Left ventricle myocardium superior (tissue), 1 donor: ENCODE results near the gene AGAP6. TPM values are rescaled to one million over a fixed set of nuclear protein-coding genes. Genes with fewer than 3 reads are reported as not detected.
"Not testable (repeated sequence)": the region's sequence is repeated elsewhere in the genome, so short reads cannot be mapped to it uniquely, and the experiment has no call there.

ENCODE experiments used
- ATAC-seq: fragments of 200-7000 bp; cut with Tn5 transposase; one replicate; pipeline ENCODE4 v1.9.1; 2020; ENCODE audit warnings: mild to moderate bottlenecking, moderate library complexity
- DNase-seq: peaks from one replicate; pipeline ENCODE4 v3.0.0-alpha.2; 2020
- intact Hi-C: fragments of 100-400 bp; cut with micrococcal nuclease; formaldehyde crosslinking; loops from one replicate; pipeline ENCODE4 v1.11.0; 2022
- long read RNA-seq: library from polyadenylated mRNA; unstranded; transcript quantifications from one replicate; pipeline ENCODE4 v2.0.0, GENCODE V29; 2021
- total RNA-seq: library from RNA; stranded (reverse); fragmentation: NEBNext Ultra II Directional; extraction: Animal tissue kit (Norgen Biotek cat#: 25700); gene quantifications from one replicate; pipeline ENCODE4 v1.2.1, GENCODE V29; 2021
- donor health status: DM: no; HTN: yes; CAD: no; lungs with severe emphysema.

AGAP6 gene
- 4.5 TPM for total RNA-seq
- long read RNA-seq, partial matches to known transcripts: 3 of 4 reads
- long read RNA-seq, other reads (novel, unspliced or antisense): 1 of 4 reads

GRCh38 chr10:49988376-49988775 is at the start of gene AGAP6:
AGAP6 (plus strand) TSS chr10:49988406; CDS start chr10:49988716, 310 bp downstream.
- ATAC-seq, intact Hi-C loops, DNase-seq: not testable (repeated sequence)

DNA sequence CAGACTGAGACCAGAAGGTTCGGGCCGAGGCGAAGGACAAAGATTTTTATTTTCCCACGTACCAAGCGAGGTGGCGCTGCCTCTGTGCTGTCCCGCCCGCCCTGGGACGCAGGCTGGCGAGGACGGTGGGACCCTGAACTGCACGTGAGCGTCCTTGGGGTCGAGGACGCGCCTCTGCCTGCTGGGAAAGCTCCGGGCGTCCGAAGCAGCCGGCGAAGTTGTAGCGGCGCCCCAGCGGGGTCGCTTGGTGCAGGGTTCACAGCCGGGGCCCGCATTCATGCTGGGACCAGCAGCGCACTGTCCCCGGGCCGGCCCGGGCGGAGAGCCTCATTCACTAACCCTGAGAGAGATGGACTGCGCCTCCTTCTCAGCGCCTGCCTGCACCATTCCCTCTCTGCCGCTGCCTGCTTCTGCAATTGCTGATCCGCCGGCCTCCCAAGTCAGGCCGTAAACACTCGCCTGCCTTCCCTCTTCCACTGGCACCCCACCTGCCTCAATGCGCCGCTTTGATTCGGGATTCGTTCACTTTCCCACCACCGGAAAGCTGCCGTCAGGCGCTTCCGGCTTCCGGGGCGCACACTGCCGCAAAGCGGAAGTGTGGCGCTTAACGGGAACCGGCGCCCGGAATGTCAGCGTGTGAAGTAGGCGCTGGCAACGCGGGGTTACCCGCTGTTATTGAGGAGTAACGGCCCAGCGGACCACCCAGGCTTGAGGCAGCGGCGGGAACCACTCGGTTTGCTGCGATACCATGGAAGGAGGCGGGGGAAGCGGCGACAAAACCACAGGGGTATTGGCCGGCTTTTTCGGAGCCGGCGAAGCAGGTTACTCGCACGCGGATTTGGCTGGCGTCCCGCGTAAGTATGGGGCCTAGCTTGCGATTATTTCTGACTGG is 46.5 kb upstream of the AGAP6 start, which contains the start of the genes PARG and TIMM23B:
Gene PARG (minus strand): TSS at position 581 of the 892 bp plus-strand sequence. CDS start 302 bp downstream, at position 279.
Gene TIMM23B (plus strand): TSS at position 607 of the 892 bp plus-strand sequence. CDS start 142 bp downstream, at position 749.
- intact Hi-C loops: not testable (repeated sequence)
- DNase-seq (peak; percentile 88), ATAC-seq (peak; percentile 97)

DNA sequence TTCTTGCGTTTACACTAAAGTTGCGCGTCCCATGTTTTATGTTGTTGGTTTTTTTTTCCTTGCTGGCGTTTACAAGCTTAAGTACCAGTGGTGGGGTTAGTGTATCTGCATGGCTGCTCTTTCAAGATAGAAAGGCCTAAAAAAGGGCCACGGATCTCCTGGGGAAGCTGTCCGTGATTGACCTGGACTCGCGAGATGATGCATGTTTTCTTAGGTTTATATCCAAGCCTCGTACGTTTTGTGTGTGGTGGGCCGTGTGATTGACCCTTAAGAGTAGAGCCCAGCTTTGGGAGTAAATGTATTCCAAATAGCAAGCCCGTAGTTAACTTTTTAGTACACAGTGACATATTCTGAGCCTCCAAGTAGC is 45.9 kb upstream of the AGAP6 start:
- DNase-seq, ATAC-seq, intact Hi-C loops: not testable (repeated sequence)

GRCh38 chr10:49943607-49944006 is 44.6 kb upstream of the AGAP6 start:
- intact Hi-C loops, DNase-seq, ATAC-seq: not testable (repeated sequence)

GRCh38 chr10:49948142-49948541 is 40.1 kb upstream of the AGAP6 start:
- DNase-seq, intact Hi-C loops: not testable (repeated sequence)
- peak; percentile 73 for ATAC-seq

- intact Hi-C loops, DNase-seq, ATAC-seq: not testable (repeated sequence)
These were observed 39.5 kb upstream of the AGAP6 start for GRCh38 chr10:49948737-49949136.

GRCh38 chr10:49952006-49952405 is 36.2 kb upstream of the AGAP6 start:
- DNase-seq, ATAC-seq, intact Hi-C loops: not testable (repeated sequence)

DNA sequence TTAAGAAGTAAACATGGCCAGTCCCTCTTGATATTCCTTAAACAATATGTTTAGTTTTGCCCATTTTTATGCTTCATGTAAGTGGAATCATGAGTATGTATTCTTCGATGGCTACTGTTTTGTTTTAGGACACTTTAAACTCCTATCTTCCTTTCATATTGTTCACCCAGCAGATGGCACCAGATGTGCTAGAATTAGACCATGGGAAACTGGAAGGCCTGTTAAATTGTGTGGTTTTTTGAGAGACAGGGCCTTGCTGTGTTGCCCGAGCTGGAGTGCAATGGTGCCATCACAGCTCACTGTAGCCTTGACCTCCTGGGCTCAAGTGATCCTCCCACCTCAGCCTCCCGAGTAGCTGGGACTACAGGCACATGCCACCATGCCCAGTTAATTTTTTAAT is 35.1 kb upstream of the AGAP6 start:
- DNase-seq, intact Hi-C loops, ATAC-seq: not testable (repeated sequence)

DNA sequence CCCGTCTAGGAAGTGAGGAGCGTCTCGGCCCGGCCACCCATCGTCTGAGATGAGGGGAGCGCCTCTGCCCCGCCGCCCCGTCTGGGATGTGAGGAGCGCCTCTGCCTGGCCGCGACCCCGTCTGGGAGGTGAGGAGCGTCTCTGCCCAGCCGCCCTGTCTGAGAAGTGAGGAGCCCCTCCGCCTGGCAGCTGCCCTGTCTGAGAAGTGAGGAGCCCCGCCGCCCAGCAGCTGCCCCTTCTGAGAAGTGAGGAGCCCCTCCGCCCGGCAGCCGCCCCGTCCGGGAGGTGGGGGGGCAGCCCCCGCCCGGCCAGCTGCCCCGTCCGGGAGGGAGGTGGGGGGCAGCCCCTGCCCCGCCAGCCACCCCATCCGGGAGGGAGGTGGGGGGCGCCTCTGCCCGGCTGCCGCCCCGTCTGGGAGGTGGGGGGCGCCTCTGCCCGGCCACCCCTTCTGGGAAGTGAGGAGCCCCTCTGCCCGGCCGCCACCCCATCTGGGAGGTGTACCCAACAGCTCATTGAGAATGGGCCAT is 17.8 kb upstream of the AGAP6 start:
- intact Hi-C loops, ATAC-seq, DNase-seq: not testable (repeated sequence)

GRCh38 chr10:49971466-49971865 is 16.7 kb upstream of the AGAP6 start:
- ATAC-seq, intact Hi-C loops, DNase-seq: not testable (repeated sequence)

DNA sequence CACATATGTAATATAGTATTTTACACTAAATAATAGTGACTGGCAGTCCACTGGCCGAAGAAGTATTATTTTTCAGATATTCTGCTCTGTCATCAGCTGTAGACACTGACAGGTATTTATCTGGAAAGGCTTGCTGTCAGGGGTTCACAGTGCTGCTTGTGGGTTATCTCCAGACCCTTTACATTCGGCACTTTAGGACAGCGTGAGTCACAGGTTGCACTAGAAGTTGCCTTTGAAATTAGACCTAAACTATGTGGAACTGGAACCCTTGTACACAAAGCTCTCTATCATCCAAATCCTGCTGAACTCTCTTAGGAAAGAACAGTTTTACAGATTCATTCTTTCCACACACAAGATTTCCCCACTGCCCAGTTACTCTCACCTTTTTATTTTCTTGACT is 16.1 kb upstream of the AGAP6 start:
- intact Hi-C loops, DNase-seq: not testable (repeated sequence)
- peak; percentile 54 for ATAC-seq

GRCh38 chr10:49977756-49978155 is 10.4 kb upstream of the AGAP6 start:
- DNase-seq, intact Hi-C loops, ATAC-seq: not testable (repeated sequence)

DNA sequence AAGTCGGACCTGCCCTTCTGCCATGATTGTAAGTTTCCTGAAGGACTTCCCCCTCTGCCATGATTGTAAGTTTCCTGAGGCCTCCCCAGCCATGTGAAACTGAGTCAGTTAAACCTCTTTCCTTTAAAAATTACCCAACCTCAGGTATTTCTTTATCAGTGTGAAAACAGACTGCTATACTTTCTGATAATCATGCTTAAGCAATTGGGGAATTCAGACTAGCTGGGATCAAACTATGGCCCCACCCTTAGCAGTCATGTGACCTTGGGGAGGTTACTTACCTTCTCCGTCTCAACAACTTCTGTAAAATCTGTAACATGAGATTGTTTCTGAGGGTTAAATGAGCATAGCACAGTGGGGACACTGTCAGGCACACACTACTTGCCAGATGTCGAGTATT is 999 bp upstream of the AGAP6 start:
- ATAC-seq, intact Hi-C loops: not testable (repeated sequence)

GRCh38 chr10:49995321-49995720 is 7.1 kb downstream of the AGAP6 start:
- DNase-seq, intact Hi-C loops, ATAC-seq: not testable (repeated sequence)

More for the DNA sequence above, 999 bp upstream of the AGAP6 start:
- DNase-seq: not testable (repeated sequence)

DNA sequence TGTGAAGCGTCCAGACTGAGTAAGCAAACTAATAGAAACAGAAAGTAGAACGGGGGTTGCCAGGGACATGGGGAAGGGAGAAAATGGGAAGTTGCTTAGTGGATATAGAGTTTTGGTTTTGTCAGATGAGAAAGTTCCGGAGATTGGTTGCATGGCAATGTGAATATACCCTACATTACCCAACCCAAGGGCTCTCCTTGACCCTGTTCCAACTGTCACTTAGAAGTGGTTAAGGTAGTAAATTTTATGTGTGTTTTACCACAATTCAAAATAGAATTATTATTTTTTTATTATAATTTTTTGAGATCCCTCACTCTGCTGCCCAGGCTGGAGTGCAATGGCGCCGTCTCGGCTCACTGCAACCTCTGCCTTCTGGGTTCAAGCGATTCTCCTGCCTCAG is 25.8 kb downstream of the AGAP6 start:
- ATAC-seq, intact Hi-C loops, DNase-seq: not testable (repeated sequence)

GRCh38 chr10:50015596-50016220 is 27.5 kb downstream of the AGAP6 start:
- ATAC-seq, intact Hi-C loops: not testable (repeated sequence)

DNA sequence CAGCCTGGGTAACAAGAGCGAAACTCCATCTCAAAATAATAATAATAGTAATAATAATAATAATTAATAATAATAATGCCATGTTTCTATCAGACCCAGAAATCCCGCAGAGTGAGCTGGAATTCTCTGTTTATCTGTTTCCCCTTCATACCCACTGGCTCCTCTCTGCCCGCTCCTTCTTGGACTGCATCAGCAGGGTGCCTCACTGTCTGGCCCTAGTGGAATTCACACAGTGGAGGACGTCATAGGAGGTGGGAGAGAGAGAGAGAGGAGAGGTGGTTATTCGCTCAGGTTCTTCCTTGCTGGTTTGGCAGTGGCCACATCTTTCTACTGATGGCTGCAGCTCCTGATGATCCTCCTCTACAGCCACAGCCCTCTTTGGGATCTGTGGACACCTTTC is 28.7 kb downstream of the AGAP6 start:
- ATAC-seq: not testable (repeated sequence)

More at GRCh38 chr10:50015596-50016220, 27.5 kb downstream of the AGAP6 start:
- DNase-seq: not testable (repeated sequence)

DNA sequence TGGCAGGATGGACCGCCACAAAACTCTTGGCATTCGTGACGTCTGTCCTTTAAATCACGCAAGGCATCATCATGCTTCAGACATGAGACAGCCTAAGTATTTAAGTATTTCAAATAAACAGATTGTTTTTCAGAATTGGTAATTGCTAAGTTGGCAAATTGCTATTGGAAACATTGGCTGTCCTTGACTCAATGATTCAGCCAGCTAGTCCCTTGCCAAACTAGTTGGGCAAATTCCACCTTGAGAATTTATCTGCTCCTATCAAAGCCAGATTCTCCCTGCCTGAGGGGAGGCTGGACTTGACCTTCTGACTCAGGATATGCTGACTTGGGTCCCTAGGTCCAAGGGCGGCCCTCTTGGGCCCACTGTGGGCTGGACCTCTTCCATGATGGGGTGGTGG is 29.4 kb downstream of the AGAP6 start:
- ATAC-seq, DNase-seq, intact Hi-C loops: not testable (repeated sequence)

More for the DNA sequence above, 28.7 kb downstream of the AGAP6 start:
- intact Hi-C loops, DNase-seq: not testable (repeated sequence)

GRCh38 chr10:50019279-50019678 is 31.1 kb downstream of the AGAP6 start:
- intact Hi-C loops, DNase-seq, ATAC-seq: not testable (repeated sequence)
